Chondrocyte (in vitro differentiated cells): ENCODE results near the gene TJP2. TPM values are rescaled to one million over a fixed set of nuclear protein-coding genes. Genes with fewer than 3 reads are reported as not detected.
"Not testable (repeated sequence)": the region's sequence is repeated elsewhere in the genome, so short reads cannot be mapped to it uniquely, and the experiment has no call there.

Source experiments
- DNase-seq: peaks from one replicate; pipeline ENCODE4 v3.0.0; 2021; ENCODE audit warnings: mixed read lengths, low spot score
- H3K27ac Mint-ChIP-seq: one replicate; pipeline ENCODE4 v1.8.0; 2021; ENCODE audit warnings: mild to moderate bottlenecking, moderate library complexity, mixed read lengths; ENCODE audit not compliant: unreplicated experiment
- H3K27me3 Mint-ChIP-seq: 2 replicates; pipeline ENCODE4 v1.8.0; 2021; ENCODE audit warnings: low read depth, mixed read lengths
- H3K36me3 Mint-ChIP-seq: 2 replicates; pipeline ENCODE4 v1.8.0; 2021; ENCODE audit warnings: low read depth, mixed read lengths
- H3K4me1 Mint-ChIP-seq: 2 replicates; pipeline ENCODE4 v1.8.0; 2021; ENCODE audit warnings: low read depth, mild to moderate bottlenecking, mixed read lengths
- H3K4me3 Mint-ChIP-seq: one replicate; pipeline ENCODE4 v1.8.0; 2021; ENCODE audit warnings: mild to moderate bottlenecking, moderate library complexity, mixed read lengths; ENCODE audit not compliant: unreplicated experiment
- H3K9me3 Mint-ChIP-seq: 2 replicates; pipeline ENCODE4 v1.8.0; 2021; ENCODE audit warnings: low read depth, mixed read lengths
- CTCF ChIP-seq: fragments of 200-600 bp; sonication (generic); IDR thresholded peaks from 2 replicates; pipeline ENCODE4 v1.5.0; 2021; ENCODE audit warnings: antibody characterized with exemption, mild to moderate bottlenecking, moderate library complexity
- total RNA-seq: library from RNA; stranded (reverse); gene quantifications from 3 replicates; pipeline ENCODE4 v1.2.1, GENCODE V29; 2021

TJP2 gene
- total RNA-seq, 1 donor from 2014 or later, result 50.6 TPM

- H3K27me3 Mint-ChIP-seq, result no peaks in the 10 kb centered on the region
- TF ChIP-seq CTCF, result no peak
- H3K9me3 Mint-ChIP-seq, result no peaks in the 10 kb centered on the region
- no peak for DNase-seq
- no peak overlapping the region for H3K4me3 Mint-ChIP-seq
- H3K36me3 Mint-ChIP-seq, result peaks cover 2% of the 10 kb centered on the region
- H3K4me1 Mint-ChIP-seq, result peaks cover 30% of the 10 kb centered on the region
- H3K27ac Mint-ChIP-seq, result no peak overlapping the region
Measured at GRCh38 chr9:69151506-69151905, 22.6 kb upstream of the TJP2 start.

DNA sequence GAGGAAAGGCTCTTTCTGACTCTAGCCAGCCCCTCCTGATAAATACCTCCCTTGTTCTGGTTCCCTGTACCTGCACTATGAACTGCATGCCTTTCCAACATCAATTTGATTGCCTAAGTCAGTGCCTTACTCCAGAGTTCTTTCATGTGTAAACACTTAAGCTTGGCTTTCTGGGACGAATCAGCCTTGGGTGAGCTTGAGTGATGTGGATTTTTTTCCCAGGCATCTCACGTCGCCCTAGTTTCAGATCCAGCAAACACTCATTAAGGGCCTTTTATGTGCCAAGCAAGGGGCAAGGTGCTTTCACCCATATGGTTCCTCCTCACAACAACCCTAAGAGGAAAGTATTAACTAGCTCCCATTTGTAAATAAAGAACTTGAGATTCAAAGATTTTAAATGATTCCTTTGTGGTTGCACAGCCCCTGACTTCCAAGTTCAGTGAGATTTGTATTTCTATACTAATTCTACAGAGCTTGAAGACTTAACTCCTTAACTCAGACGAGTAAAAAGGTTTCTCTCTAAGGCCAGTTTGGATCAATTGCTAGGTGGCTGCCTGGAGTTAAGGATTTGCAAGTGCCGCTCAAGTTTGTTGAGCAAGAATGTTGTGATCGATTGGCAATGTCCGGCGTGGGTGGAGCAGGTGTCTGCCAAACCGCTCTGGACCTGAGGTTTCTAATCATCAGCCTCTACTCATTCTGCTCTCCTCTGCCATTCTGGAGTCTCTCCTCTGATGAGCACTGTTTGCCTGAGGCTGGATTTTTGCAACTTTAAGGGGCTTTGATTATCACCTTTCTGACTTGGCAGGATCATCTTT, 20.2 kb upstream of the TJP2 start:
- H3K4me3 Mint-ChIP-seq, result no peak overlapping the region
- H3K4me1 Mint-ChIP-seq, result peaks cover 34% of the 10 kb centered on the region
- no peak overlapping the region for H3K27ac Mint-ChIP-seq
- H3K36me3 Mint-ChIP-seq, result peaks cover 2% of the 10 kb centered on the region
- H3K27me3 Mint-ChIP-seq, result no peaks in the 10 kb centered on the region
- H3K9me3 Mint-ChIP-seq, result no peaks in the 10 kb centered on the region
- no peak for DNase-seq
- TF ChIP-seq CTCF, result no peak

GRCh38 chr9:69155341-69156030, 18.6 kb upstream of the TJP2 start:
- Mint-ChIP-seq H3K9me3 (no peaks in the 10 kb centered on the region), H3K36me3 (peaks cover 4% of the 10 kb centered on the region), H3K27me3 (no peaks in the 10 kb centered on the region), H3K27ac (no peak overlapping the region), H3K4me1 (peaks cover 23% of the 10 kb centered on the region), H3K4me3 (no peak overlapping the region)
- no peak for DNase-seq
- TF ChIP-seq CTCF, result no peak

DNA sequence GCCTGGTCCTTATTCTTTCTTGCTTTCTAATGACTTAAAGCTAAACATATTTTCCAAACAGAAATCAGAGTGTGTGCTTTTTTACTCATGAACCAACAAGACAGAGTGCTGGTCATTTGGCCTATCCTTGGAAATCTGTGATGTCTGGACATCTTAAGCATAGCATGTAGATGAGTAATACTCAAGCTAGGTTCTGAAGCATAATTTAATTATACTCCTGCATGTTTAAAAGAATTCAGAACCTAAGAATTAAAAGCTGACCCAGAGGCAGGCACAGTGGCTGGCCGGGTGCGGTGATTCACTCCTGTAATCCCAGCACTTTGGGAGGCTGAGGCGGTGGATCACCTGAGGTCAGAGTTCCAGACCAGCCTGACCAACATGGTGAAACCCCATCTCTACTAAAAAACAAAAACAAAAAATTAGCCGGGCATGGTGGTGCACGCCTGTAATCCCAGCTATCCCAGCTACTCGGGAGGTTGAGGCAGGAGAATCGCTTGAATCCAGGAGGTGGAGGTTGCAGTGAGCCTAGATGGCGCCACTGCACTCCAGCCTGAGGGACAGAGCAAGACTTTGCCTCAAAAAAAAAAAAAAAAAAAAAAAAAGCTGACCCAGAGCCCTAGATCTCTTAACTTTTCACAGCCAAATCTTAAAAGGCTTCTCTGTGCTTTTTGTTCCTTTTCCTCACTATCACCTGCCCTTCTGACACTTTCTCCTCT, 16.2 kb upstream of the TJP2 start:
- no peaks in the 10 kb centered on the region for H3K27me3 Mint-ChIP-seq
- H3K36me3 Mint-ChIP-seq, result peaks cover 4% of the 10 kb centered on the region
- DNase-seq, result no peak
- peak; percentile 66 for TF ChIP-seq CTCF
- no peaks in the 10 kb centered on the region for H3K9me3 Mint-ChIP-seq
- no peak overlapping the region for H3K27ac Mint-ChIP-seq
- H3K4me3 Mint-ChIP-seq, result no peak overlapping the region
- peaks cover 17% of the 10 kb centered on the region for H3K4me1 Mint-ChIP-seq

- TF ChIP-seq CTCF, result no peak
- Mint-ChIP-seq H3K36me3 (peaks cover 4% of the 10 kb centered on the region), H3K27ac (no peak overlapping the region), H3K27me3 (no peaks in the 10 kb centered on the region), H3K9me3 (no peaks in the 10 kb centered on the region), H3K4me1 (peaks cover 17% of the 10 kb centered on the region), H3K4me3 (no peak overlapping the region)
- no peak for DNase-seq
Measured at GRCh38 chr9:69158471-69158870, 15.6 kb upstream of the TJP2 start.

- not testable (repeated sequence) for H3K36me3 Mint-ChIP-seq, H3K27ac Mint-ChIP-seq, H3K9me3 Mint-ChIP-seq, H3K4me1 Mint-ChIP-seq, H3K27me3 Mint-ChIP-seq, H3K4me3 Mint-ChIP-seq, DNase-seq
Measured at GRCh38 chr9:69164573-69164972, 9.5 kb upstream of the TJP2 start.
